Spleen (tissue), 7 donors: ENCODE data around the gene DIP2C.

Source experiments
- CTCF ChIP-seq, 11 experiments: fragments of 200-600 bp in 7 of 11; fragments of 450-650 bp in 4 of 11; sonication (generic) in 4 of 11; IDR thresholded peaks in 8 of 11; conservative IDR thresholded peaks in 3 of 11; 1 replicate in 7 of 11; 2 replicates in 4 of 11; pipeline versions ENCODE4 v1.4.0 to v1.8.0; 2016 to 2021; ENCODE audit warnings: antibody characterized with exemption in 11 of 11, inconsistent platforms in 4 of 11, mild to moderate bottlenecking in 1 of 11
- POLR2A ChIP-seq, 3 donors: fragments of 450-650 bp; IDR thresholded peaks; one replicate each; pipeline ENCODE4 v1.5.1; 2017; ENCODE audit warnings: antibody characterized with exemption in 3 of 3, mild to moderate bottlenecking in 1 of 3
- donor health status: DM: no; HTN: no; CAD: no; lungs with moderate emphysema.
- donor health status: DM: no; HTN: no; CAD: no.
- donor health status: DM: no; HTN: no; CAD: no.

- TF ChIP-seq POLR2A (IDR thresholded peaks at IDR 0.05) (no peak), CTCF (IDR thresholded peaks at IDR 0.05 in 8 of 11, conservative IDR thresholded peaks at IDR 0.05 in 3 of 11) (no peak)
These were observed 448.0 kb downstream of the DIP2C start for GRCh38 chr10:241451-241850.
